ENCODE data around the gene RPP40. TPM values are rescaled to one million over a fixed set of nuclear protein-coding genes. Genes with fewer than 3 reads are reported as not detected.

RPP40 gene
- total RNA-seq, 1 experiment from 2014 or later = 34.8 TPM

- intact Hi-C loops (cut with micrococcal nuclease) = no loop called here
- H3K27me3 Mint-ChIP-seq (ENCODE audit: insufficient read depth, unreplicated experiment) = no peaks in the 10 kb centered on the region
- no peak overlapping the region for H3K4me3 Mint-ChIP-seq (ENCODE audit: unreplicated experiment)
- ChIA-PET POLR2A (interaction anchor here (1.0 kb wide), 2 partner anchors 13 to 20 kb away, joined by 3 read pairs; no protein-coding TSS in a partner anchor), CTCF (no interaction called here)
- no peak overlapping the region for H3K27ac Mint-ChIP-seq (ENCODE audit: low read depth, unreplicated experiment)
- no peak for DNase-seq (ENCODE audit: unreplicated experiment)
- no peaks in the 10 kb centered on the region for H3K9me3 Mint-ChIP-seq (ENCODE audit: unreplicated experiment)
- no peak for TF ChIP-seq CTCF (IDR thresholded peaks at IDR 0.05; ENCODE audit: unreplicated experiment)
- H3K4me1 Mint-ChIP-seq (ENCODE audit: insufficient read depth, unreplicated experiment) = no peaks in the 10 kb centered on the region
- no peaks in the 10 kb centered on the region for H3K36me3 Mint-ChIP-seq (ENCODE audit: insufficient read depth, unreplicated experiment)
- no TSS peak for BruUV-seq (replicated peaks)
Observed at GRCh38 chr6:4961322-4962168, 42.3 kb downstream of the RPP40 start.

DNA sequence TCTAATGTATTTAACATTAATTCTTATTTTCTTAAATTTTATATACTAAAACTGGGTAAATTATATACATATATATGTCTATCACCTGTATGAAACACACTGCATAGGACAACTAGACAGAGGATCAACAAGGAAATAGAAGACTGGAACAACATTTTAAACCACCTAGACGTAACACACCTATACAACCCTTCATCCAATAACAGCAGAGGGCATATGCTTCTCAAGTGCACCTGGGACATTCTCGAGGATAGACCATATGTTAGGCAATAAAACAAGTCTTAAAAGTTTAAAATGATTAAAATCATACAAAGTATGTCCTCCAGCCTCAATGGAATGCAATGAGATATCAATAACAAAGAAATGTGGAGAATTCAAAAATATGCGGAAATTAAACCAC, 45.2 kb downstream of the RPP40 start:
- BruUV-seq (replicated peaks) = no TSS peak
- Mint-ChIP-seq H3K36me3 (ENCODE audit: insufficient read depth, unreplicated experiment) (peaks cover 10% of the 10 kb centered on the region), H3K4me3 (ENCODE audit: unreplicated experiment) (no peak overlapping the region), H3K4me1 (ENCODE audit: insufficient read depth, unreplicated experiment) (no peaks in the 10 kb centered on the region), H3K27me3 (ENCODE audit: insufficient read depth, unreplicated experiment) (no peaks in the 10 kb centered on the region), H3K27ac (ENCODE audit: low read depth, unreplicated experiment) (no peak overlapping the region), H3K9me3 (ENCODE audit: unreplicated experiment) (no peaks in the 10 kb centered on the region)
- no peak for DNase-seq (ENCODE audit: unreplicated experiment)
- CTCF ChIA-PET = no interaction called here
- no peak for TF ChIP-seq CTCF (IDR thresholded peaks at IDR 0.05; ENCODE audit: unreplicated experiment)
- intact Hi-C loops (cut with micrococcal nuclease) = no loop called here
- POLR2A ChIA-PET = interaction anchor here (0.6 kb wide), 1 partner anchor 169 kb away, joined by 4 read pairs; no protein-coding TSS in a partner anchor

GRCh38 chr6:4957521-4958231, 46.2 kb downstream of the RPP40 start:
- peak; percentile 7 for TF ChIP-seq CTCF (IDR thresholded peaks at IDR 0.05; ENCODE audit: unreplicated experiment)
- no TSS peak for BruUV-seq (replicated peaks)
- Mint-ChIP-seq H3K36me3 (ENCODE audit: insufficient read depth, unreplicated experiment) (peaks cover 16% of the 10 kb centered on the region), H3K4me1 (ENCODE audit: insufficient read depth, unreplicated experiment) (no peaks in the 10 kb centered on the region), H3K27ac (ENCODE audit: low read depth, unreplicated experiment) (no peak overlapping the region), H3K27me3 (ENCODE audit: insufficient read depth, unreplicated experiment) (no peaks in the 10 kb centered on the region), H3K4me3 (ENCODE audit: unreplicated experiment) (no peak overlapping the region), H3K9me3 (ENCODE audit: unreplicated experiment) (no peaks in the 10 kb centered on the region)
- intact Hi-C loops (cut with micrococcal nuclease) = no loop called here
- CTCF ChIA-PET = interaction anchor here (0.6 to 1.0 kb wide), 2 partner anchors 644 to 646 kb away, joined by 3 read pairs; no protein-coding TSS in a partner anchor
- DNase-seq (ENCODE audit: unreplicated experiment) = peak; percentile 33
- POLR2A ChIA-PET = no interaction called here

- H3K4me3 Mint-ChIP-seq (ENCODE audit: unreplicated experiment) = no peak overlapping the region
- CTCF ChIA-PET = interaction anchor here (0.5 to 1.0 kb wide), 4 partner anchors 13 to 900 kb away, joined by 3 to 5 read pairs (median 3); no protein-coding TSS in a partner anchor
- TF ChIP-seq CTCF (IDR thresholded peaks at IDR 0.05; ENCODE audit: unreplicated experiment) = no peak
- H3K27me3 Mint-ChIP-seq (ENCODE audit: insufficient read depth, unreplicated experiment) = no peaks in the 10 kb centered on the region
- H3K36me3 Mint-ChIP-seq (ENCODE audit: insufficient read depth, unreplicated experiment) = peaks cover 23% of the 10 kb centered on the region
- DNase-seq (ENCODE audit: unreplicated experiment) = no peak
- H3K27ac Mint-ChIP-seq (ENCODE audit: low read depth, unreplicated experiment) = no peak overlapping the region
- no peaks in the 10 kb centered on the region for H3K9me3 Mint-ChIP-seq (ENCODE audit: unreplicated experiment)
- POLR2A ChIA-PET = interaction anchor here (0.6 kb wide), 1 partner anchor 11 kb away, joined by 3 read pairs; no protein-coding TSS in a partner anchor
- BruUV-seq (replicated peaks) = no TSS peak
- no peaks in the 10 kb centered on the region for H3K4me1 Mint-ChIP-seq (ENCODE audit: insufficient read depth, unreplicated experiment)
- intact Hi-C loops (cut with micrococcal nuclease) = no loop called here
Observed at GRCh38 chr6:4956625-4957024, 47.2 kb downstream of the RPP40 start.

Data from MCF 10A (cell line).